ENCODE data around the gene ADH1B. TPM values are rescaled to one million over a fixed set of nuclear protein-coding genes. Genes with fewer than 3 reads are reported as not detected.
"Not testable (repeated sequence)": the region's sequence is repeated elsewhere in the genome, so short reads cannot be mapped to it uniquely, and the experiment has no call there.

ADH1B gene
- total RNA-seq, 3 donors from 2014 or later, result 43.9 to 447 (median 179) TPM

GRCh38 chr4:99352602-99353537 is 31.7 kb upstream of the ADH1B start, which contains the start of gene ADH1C:
Gene ADH1C, minus strand, starts transcription at chr4:99352746. Its CDS starts 71 bp downstream, at chr4:99352675.
- DNase-seq (peak in 1 of 3 donors; percentile 80), ATAC-seq (peak; percentile 96)
- no peak for TF ChIP-seq CTCF (IDR thresholded peaks at IDR 0.05)
- no peak within 1 kb of the TSS for H3K4me3 ChIP-seq
- H3K36me3 ChIP-seq (ENCODE audit: low read depth), result peaks cover 3% of the 10 kb centered on the region
- intact Hi-C loops (cut with DNase I, micrococcal nuclease), result no loop called here
- peaks cover 8% of the 10 kb centered on the region for H3K4me1 ChIP-seq (ENCODE audit: low read depth)
- H3K9me3 ChIP-seq, result no peaks in the 10 kb centered on the region

DNA sequence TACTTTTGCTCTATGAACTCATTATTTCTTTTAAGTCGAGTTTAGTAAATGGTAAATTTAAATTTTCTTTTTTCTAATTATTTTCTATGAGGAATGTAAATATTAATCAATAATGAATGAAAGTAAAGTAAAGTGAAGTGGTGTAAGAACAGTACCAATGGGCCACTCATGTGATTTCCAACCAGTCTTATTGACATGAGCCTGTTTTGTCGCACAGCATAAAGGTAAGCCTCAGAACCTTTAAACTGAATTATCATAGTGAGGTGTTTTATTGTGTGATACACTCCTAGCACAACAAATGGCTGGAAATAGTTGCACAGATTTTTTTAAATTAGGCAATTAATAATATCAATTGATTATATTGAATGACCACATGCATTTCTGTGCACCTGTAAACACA is 30.3 kb upstream of the ADH1B start:
- peak overlapping the region; percentile 11 for H3K4me3 ChIP-seq
- TF ChIP-seq CTCF (IDR thresholded peaks at IDR 0.05), result no peak
- DNase-seq, result no peak
- no peak for ATAC-seq
- intact Hi-C loops (cut with DNase I, micrococcal nuclease), result no loop called here
- H3K9me3 ChIP-seq, result no peaks in the 10 kb centered on the region
- peaks cover 8% of the 10 kb centered on the region for H3K4me1 ChIP-seq (ENCODE audit: low read depth)
- H3K36me3 ChIP-seq (ENCODE audit: low read depth), result peaks cover 3% of the 10 kb centered on the region

- DNase-seq, result no peak
- intact Hi-C loops (cut with DNase I, micrococcal nuclease), result no loop called here
- H3K36me3 ChIP-seq (ENCODE audit: low read depth), result peaks cover 3% of the 10 kb centered on the region
- peaks cover 8% of the 10 kb centered on the region for H3K4me1 ChIP-seq (ENCODE audit: low read depth)
- no peaks in the 10 kb centered on the region for H3K9me3 ChIP-seq
- no peak for TF ChIP-seq CTCF (IDR thresholded peaks at IDR 0.05)
- no peak for ATAC-seq
- no peak overlapping the region for H3K4me3 ChIP-seq
Measured at GRCh38 chr4:99349338-99349737, 28.1 kb upstream of the ADH1B start.

- H3K9me3 ChIP-seq; ATAC-seq; H3K4me1 ChIP-seq (ENCODE audit: low read depth); H3K4me3 ChIP-seq; DNase-seq; intact Hi-C loops (cut with DNase I, micrococcal nuclease); H3K36me3 ChIP-seq (ENCODE audit: low read depth): not testable (repeated sequence)
Measured at GRCh38 chr4:99342624-99343023, 21.4 kb upstream of the ADH1B start.

DNA sequence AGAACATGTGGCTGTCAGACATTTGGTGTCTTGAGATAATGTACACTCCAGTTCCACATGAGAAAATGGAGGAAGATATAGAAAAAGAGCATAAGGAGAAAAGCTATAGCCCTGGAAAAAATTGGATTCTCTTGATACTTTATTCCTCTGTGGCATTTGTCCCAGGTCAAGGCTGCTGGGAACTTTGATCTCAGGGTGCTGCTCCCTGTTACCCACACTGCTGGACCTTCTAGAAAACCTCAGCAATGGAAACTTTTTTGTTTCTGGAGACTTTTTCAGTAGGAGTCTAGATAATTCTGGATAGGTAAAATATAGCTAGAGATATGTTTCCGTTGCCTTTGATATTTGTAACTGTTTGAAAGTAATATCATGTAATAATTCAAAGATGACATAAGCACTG is 20.2 kb upstream of the ADH1B start:
- Histone ChIP-seq H3K4me1 (ENCODE audit: low read depth) (no peaks in the 10 kb centered on the region), H3K36me3 (ENCODE audit: low read depth) (no peaks in the 10 kb centered on the region), H3K9me3 (no peaks in the 10 kb centered on the region), H3K4me3 (no peak overlapping the region)
- TF ChIP-seq CTCF (IDR thresholded peaks at IDR 0.05), result no peak
- intact Hi-C loops (cut with DNase I, micrococcal nuclease), result no loop called here
- DNase-seq (no peak), ATAC-seq (no peak)

- ATAC-seq (no peak), DNase-seq (no peak)
- no peaks in the 10 kb centered on the region for H3K9me3 ChIP-seq
- no peaks in the 10 kb centered on the region for H3K4me1 ChIP-seq (ENCODE audit: low read depth)
- intact Hi-C loops (cut with DNase I, micrococcal nuclease), result no loop called here
- H3K36me3 ChIP-seq (ENCODE audit: low read depth), result no peaks in the 10 kb centered on the region
- no peak overlapping the region for H3K4me3 ChIP-seq
- TF ChIP-seq CTCF (IDR thresholded peaks at IDR 0.05), result no peak
Measured at GRCh38 chr4:99339172-99339571, 18.0 kb upstream of the ADH1B start.

Data from mucosa of descending colon (tissue), 3 donors.